ENCODE data around the gene NECTIN4. TPM values are rescaled to one million over a fixed set of nuclear protein-coding genes. Genes with fewer than 3 reads are reported as not detected.

The NECTIN4 gene
- total and polyA plus RNA-seq, 2 of the 13 experiments (the other 11 are each of a cell fraction or from before 2014, with no cell fraction given) = 5.9 to 12.4 TPM

- TF ChIP-seq ZNF639 (CRISPR knock-in tag; conservative IDR thresholded peaks at IDR 0.05) (peak; percentile 98), CENPT (CRISPR knock-in tag; IDR thresholded peaks at IDR 0.05; ENCODE audit: low read depth) (no peak), ZNF468 (CRISPR knock-in tag; IDR thresholded peaks at IDR 0.05) (no peak), MAFG (CRISPR knock-in tag; IDR thresholded peaks at IDR 0.05) (no peak), CAMTA2 (CRISPR knock-in tag; IDR thresholded peaks at IDR 0.05; ENCODE audit: borderline replicate concordance) (no peak), ELF1 (CRISPR knock-in tag; IDR thresholded peaks at IDR 0.05) (peak; percentile 75), HNRNPUL1 (IDR thresholded peaks at IDR 0.05; ENCODE audit: low read depth, low read length) (no peak), ZNF775 (CRISPR knock-in tag; IDR thresholded peaks at IDR 0.05; ENCODE audit: borderline replicate concordance) (no peak), BORCS8-MEF2B (CRISPR knock-in tag; IDR thresholded peaks at IDR 0.05) (peak; percentile 54; the same call in 1 of the 2 replicates), ZNF761 (CRISPR knock-in tag; conservative IDR thresholded peaks at IDR 0.05) (no peak), GFI1 (CRISPR knock-in tag; IDR thresholded peaks at IDR 0.05; ENCODE audit: borderline replicate concordance) (no peak; the same call in 1 of the 2 replicates), KAT8 (CRISPR knock-in tag; IDR thresholded peaks at IDR 0.05) (peak; percentile 63; the same call in 1 of the 2 replicates), ZNF749 (CRISPR knock-in tag; IDR thresholded peaks at IDR 0.05; ENCODE audit: borderline replicate concordance) (0 out of 2 replicates have a peak, but pooled peaks have one; percentile 32), TRIM22 (IDR thresholded peaks at IDR 0.05) (no peak), ZNF17 (CRISPR knock-in tag; IDR thresholded peaks at IDR 0.05) (no peak), PBX3 (CRISPR knock-in tag; IDR thresholded peaks at IDR 0.05; ENCODE audit: borderline replicate concordance) (no peak), ZNF570 (CRISPR knock-in tag; IDR thresholded peaks at IDR 0.05; ENCODE audit: borderline replicate concordance) (no peak), TOPORS (CRISPR knock-in tag; IDR thresholded peaks at IDR 0.05) (peak; percentile 29; the same call in 1 of the 2 replicates), MTA3 (CRISPR knock-in tag; IDR thresholded peaks at IDR 0.05) (no peak), TIGD3 (CRISPR knock-in tag; IDR thresholded peaks at IDR 0.05; ENCODE audit: borderline replicate concordance) (no peak), MAFK (conservative IDR thresholded peaks at IDR 0.05 in 1 of 2, IDR thresholded peaks at IDR 0.05 in 1 of 2; ENCODE audit: low read length in 2 of 2) (no peak), PREB (CRISPR knock-in tag; IDR thresholded peaks at IDR 0.05) (no peak), ZNF317 (CRISPR knock-in tag; IDR thresholded peaks at IDR 0.05) (no peak), JUNB (CRISPR knock-in tag; IDR thresholded peaks at IDR 0.05; ENCODE audit: borderline replicate concordance) (no peak)
These were observed 43.3 kb upstream of the NECTIN4 start, which contains the start of gene DEDD (continued) for GRCh38 chr1:161132410-161133219.

Measured in HepG2 (cell line).